NT2/D1 (cell line): ENCODE data around the gene SNX17.

Experiments
- SUZ12 ChIP-seq: IDR thresholded peaks from 2 replicates; pipeline ENCODE4 v1.6.1; 2011; ENCODE audit not compliant: insufficient read length, insufficient read depth; ENCODE audit errors: extremely low read depth
- YY1 ChIP-seq: IDR thresholded peaks from 2 replicates; pipeline ENCODE4 v1.6.1; 2011; ENCODE audit not compliant: insufficient read length, insufficient read depth
- ZNF274 ChIP-seq: IDR thresholded peaks from 2 replicates; pipeline ENCODE4 v1.6.1; 2011; ENCODE audit warnings: mild to moderate bottlenecking, low read depth, low read length

DNA sequence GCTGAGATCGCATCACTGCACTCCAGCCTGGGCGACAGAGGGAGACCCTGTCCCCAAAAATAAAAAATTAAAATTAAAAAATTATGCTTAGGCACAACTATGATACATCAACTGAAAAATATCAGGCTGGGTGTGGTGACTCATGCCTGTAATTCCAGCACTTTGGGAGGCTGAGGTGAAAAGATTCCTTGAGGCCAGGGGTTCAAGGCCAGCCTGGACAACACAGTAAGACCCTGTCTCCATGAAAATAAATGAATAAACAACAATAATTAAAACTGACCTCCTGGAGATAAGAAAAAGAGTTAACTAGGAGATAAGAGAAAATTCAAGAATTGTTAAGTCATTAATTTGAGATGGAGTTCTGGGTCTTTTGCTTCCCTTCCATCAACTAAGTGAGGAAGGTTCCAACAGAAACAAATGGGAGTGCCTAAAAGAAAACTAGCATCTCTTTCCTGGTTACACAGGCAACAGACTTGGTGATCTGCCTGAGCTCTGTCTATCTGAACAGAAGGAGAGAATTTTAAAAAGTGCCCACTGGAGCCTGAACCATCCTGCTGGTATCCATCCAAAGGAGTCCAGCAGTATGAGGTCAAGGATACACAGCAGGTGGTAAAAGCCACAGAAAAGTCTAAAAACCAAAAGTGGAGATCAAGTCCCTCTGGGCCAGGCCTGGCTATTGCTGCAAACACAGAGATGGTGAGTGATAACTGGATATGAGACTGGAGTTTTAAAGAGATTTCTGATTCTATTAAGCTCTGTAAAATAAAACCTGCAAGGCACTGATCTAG, 30.1 kb downstream of the SNX17 start:
- TF ChIP-seq ZNF274 (no peak), YY1 (no peak), SUZ12 (no peak)
